DMS79 treated with DMSO at 0.1 percent for 48 hours (cell line): Measurements from ENCODE around the gene PLXNB3.

ENCODE experiments used
- DNase-seq: peaks from one replicate; lab custom pipeline; 2025; lab: John Stamatoyannopoulos, UW

Gene PLXNB3

GRCh38 chrX:153755136-153755535, 8.9 kb upstream of the PLXNB3 start:
- no peak for DNase-seq

DNA sequence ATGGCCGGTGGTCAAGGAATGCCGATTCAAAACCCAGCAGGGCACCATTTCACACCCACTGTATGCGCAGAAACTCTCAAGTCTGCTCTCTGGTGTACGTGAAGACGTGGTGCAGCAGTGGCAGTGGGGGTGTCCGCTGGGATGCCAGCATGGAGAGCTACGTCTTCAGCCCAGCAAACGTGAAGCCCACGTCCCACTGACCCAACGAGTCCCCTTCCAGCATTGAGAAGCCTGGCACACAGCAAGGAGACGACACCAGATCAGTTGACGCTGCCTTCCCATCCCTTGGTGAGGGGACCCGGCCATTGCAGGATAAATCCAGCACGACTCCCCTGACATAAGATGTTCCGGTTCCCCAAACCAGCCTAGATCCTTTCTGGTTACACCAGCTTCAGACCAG, 2.2 kb upstream of the PLXNB3 start:
- DNase-seq: no peak

DNA sequence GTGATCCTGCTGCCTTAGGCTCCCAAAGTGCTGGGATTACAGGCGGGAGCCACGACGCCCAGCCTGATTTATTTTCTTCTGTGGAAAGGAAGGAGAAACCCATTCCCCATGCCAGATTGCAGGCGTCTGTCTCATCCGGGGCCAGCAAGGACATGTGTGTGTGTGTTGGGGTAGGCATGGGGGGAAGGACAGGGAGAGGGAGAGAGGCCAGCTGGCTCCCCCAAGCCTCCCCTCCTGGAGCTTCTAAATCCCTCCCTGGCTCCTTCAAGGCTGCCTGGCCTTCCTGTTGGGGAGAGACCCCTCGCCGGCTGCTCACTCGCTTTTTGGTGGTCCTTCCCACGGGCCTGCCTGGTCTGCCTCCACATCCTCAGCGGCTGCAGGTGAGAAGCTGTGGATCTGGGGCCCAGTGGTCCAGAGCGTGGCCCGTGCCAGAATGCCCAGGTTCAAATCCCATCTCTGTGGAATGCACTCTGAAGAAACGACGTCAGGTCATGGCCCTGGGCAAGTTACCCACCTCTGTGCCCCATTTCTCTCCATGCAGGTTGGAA, 1.3 kb upstream of the PLXNB3 start:
- DNase-seq: no peak

DNA sequence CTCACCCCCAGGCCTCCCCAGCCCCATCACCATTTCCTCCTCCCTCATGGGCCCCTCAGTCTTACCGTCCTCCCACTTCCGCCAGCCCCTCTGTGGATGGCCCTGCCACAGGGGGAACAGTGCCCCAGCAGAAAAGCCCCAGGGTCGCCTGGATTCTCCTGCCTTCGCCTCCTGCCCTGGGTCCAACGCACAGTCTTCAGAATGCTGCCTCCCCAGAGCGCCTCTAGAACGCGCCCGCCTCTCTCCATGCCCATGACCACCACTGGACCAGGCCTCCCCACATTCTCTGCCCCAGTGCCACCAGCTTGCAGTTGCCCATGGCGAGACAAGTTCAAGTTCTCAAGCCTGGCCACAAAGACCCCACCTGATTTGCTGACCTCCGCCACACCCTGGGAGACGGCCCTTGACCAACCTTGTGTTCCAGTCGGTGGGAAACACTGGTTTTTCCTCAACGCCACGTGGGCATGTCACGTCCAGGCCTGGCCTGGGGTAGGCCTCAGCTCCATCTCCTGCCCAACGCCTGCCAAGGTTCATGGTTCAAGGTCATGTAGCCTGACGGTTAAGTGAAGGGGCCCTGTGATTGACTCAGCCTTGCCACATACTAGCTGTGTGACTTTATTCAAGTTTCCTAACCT, 634 bp upstream of the PLXNB3 start:
- DNase-seq: no peak

DNA sequence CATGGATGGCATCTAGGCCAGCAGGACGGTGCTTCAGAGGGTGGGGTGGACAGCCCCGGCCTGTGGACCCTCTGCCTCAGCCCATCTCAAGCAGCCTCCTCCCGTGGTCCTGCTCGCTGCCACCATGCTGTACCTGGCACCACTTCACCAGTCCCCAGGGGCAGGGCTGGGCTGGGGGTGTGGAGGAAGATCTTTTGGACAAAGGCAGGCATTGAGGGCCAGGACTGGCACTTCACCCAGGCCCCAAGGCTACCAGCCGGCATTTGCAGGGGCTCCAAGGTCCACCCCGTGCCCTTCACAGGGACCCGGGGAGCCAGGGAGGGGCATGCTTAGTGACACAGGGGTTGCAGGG, 713 bp downstream of the PLXNB3 start:
- DNase-seq: no peak

- no peak for DNase-seq
Measured at GRCh38 chrX:153765138-153766079, 1.4 kb downstream of the PLXNB3 start.

DNA sequence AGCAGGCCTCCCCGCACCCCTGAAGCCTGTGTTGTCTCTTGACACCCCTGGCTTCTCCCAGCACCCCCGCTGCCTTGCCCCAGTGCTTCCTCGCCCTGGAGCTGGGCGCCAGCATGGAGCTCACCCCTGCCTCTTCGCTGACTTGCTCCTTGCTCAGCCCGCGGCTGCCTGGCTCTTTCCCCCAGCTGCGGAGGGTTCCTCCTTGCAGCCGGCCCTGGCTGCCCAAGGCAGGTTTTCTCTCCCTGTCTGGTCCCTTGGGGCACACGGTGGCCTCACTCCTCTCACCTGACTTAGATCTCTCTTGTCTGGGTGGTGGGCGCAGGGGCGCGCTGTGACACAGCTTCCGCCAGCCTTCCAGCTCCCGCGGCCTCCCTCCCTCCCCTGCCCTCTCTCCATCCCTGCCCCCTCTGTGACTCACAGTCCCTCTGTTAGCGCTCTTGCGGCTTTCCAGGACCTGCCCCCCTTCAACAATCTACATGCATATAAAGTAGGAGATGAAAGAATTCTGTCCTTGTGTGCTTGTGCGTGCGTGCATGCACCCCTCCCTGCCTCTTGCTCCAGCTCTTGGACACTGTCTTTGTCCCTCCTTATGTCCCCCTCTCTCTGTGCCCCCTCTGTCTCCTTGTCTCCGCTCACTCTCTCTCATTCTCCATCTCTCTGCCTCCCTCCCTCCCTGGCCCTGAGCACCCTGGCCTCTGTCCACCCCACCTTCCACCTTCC, 2.2 kb downstream of the PLXNB3 start:
- DNase-seq: peak; percentile 3

DNA sequence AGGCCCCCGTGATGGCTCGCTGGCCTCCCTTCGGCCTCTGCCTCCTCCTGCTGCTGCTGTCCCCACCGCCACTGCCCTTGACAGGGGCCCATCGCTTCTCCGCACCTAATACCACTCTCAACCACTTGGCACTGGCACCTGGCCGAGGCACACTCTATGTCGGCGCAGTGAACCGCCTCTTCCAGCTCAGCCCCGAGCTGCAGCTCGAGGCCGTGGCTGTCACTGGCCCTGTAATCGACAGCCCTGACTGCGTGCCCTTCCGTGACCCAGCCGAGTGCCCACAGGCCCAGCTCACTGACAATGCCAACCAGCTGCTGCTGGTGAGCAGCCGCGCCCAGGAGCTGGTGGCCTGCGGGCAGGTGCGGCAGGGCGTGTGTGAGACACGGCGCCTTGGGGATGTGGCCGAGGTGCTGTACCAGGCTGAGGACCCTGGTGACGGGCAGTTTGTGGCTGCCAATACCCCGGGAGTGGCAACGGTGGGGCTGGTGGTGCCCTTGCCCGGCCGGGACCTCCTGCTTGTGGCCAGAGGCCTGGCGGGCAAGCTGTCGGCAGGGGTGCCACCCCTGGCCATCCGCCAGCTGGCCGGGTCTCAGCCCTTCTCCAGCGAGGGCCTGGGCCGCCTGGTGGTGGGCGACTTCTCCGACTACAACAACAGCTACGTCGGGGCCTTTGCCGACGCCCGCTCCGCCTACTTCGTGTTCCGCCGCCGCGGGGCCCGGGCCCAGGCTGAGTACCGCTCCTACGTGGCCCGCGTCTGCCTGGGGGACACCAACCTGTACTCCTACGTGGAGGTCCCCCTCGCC, 3.0 kb downstream of the PLXNB3 start:
- DNase-seq: no peak

- no peak for DNase-seq
Measured at GRCh38 chrX:153767674-153768055, 3.6 kb downstream of the PLXNB3 start.

- no peak for DNase-seq
Measured at GRCh38 chrX:153768311-153769157, 4.5 kb downstream of the PLXNB3 start.

DNA sequence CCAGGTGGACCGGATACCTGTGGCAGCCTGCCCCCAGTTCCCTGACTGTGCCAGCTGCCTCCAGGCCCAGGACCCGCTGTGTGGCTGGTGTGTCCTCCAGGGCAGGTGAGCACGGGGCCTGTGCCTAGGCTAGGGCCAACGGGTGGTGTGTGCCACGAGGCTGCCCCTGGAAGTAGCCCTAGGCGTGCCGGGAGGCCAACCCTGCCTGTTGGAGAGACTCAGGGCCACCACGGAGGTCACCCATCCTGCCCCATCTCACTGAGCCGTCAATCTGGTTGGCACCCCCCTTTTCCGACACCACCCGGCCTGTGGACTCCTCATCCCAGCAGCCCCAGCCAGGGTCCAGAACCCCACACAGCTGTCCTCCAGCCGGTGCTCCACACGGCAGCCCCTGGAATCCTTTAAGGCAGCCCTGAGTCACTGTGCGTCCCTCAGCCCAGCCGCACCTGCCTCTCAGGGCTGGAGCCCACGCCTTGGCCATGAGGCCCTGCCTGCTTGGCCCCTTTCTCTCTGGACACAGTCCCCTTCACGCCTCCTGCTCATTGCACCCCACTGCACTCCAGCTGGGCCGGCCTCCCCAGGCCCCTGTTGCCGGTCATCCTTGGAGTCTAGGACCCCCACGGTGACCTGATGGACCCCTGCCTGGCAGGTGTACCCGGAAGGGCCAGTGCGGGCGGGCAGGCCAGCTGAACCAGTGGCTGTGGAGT, 5.3 kb downstream of the PLXNB3 start:
- no peak for DNase-seq

DNA sequence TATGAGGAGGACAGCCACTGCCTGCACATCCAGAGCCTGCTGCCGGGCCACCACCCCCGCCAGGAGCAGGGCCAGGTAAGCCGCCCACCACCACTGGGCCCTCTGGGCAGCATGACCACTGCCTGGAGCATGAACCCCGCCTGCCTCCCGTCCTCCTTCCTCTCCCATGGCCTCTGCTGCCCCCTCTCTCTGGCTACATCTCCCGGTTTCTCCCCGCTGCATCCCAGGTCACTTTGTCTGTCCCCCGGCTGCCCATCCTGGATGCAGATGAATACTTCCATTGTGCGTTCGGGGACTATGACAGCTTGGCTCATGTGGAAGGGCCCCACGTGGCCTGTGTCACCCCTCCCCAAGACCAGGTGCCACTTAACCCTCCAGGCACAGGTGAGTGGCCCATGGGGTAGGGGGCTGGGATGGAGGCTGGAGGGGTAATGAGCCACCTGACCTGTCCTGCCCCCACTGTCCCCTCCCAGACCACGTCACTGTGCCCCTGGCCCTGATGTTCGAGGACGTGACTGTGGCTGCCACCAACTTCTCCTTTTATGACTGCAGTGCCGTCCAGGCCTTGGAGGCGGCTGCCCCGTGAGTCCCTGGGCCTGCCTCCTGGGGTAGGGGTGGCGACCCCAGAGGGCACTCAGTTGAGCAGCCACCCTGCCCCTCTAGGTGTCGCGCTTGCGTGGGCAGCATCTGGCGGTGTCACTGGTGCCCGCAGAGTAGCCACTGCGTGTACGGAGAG, 6.0 kb downstream of the PLXNB3 start:
- no peak for DNase-seq

- DNase-seq: no peak
Measured at GRCh38 chrX:153770601-153771414, 6.8 kb downstream of the PLXNB3 start.

DNA sequence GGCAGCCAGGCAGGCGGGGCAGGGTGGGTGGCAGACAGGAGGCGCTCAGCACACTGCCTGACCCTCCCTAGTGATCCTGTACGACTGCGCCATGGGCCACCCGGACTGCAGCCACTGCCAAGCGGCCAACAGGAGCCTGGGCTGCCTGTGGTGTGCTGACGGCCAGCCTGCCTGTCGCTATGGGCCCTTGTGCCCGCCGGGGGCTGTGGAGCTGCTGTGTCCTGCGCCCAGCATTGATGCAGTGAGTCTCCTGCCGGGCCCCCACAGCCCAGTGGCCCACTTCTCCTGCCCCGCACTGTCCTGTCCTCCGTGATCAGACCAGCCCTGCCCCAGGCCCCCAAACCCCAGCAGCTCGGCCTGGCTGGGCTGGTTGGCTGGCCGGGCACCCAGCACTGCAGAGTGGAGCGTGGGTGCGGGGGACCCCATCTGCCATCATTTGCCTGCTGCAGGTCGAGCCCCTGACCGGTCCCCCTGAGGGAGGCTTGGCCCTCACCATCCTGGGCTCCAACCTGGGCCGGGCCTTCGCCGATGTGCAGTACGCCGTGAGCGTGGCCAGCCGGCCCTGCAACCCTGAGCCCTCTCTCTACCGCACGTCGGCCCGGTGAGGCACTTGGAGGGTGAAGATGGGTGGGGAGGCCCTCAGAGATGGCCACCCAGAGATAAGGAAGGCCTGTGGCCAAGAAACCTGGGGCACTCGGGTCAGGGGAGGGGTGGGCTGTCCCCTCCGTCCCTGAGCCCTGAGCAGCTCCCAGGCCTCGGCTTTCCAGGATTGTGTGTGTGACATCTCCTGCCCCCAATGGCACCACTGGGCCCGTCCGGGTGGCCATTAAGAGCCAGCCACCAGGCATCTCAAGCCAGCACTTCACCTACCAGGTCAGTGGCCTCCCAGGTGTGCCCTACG, 7.6 kb downstream of the PLXNB3 start:
- no peak for DNase-seq

DNA sequence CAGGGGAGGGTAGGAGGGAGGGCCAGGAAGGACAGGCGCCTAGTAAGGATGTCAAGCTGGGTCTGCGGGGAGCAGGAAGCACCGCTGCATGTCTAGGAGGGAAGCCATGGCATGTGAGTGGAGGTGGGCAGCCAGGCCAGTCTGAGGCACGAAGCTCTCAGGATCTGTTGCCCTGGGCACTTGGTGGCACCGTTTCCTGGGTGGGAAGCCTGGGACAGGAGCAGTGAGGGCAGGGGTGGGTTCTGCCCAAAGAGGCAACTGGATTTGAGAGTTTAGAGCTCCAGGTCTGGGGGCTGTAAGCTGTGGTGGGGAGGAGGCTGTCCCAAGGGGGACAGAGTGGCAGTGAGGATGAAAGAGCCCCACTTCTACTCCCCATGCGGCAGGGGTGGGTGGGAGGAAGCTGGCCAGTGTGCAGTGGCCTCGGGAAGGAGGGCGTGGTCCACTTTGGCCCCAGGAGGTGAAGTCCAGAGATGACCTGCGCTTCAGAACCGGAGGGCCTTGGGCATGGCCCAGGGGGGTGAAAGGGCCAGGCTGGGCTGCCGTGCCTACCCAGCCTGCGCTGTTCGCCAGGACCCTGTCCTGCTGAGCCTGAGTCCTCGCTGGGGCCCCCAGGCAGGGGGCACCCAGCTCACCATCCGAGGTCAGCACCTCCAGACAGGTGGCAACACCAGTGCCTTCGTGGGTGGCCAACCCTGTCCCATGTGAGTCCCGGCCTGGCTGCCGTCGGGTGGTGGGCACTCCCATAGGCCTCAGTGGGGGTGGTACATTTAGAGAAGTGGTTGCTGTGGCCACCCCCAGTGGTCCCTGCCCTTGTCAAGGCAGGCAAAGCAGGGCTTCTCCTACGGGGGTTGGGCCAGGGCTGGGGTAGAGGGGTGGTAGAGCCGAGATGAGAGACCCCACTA, 8.5 kb downstream of the PLXNB3 start:
- no peak for DNase-seq

DNA sequence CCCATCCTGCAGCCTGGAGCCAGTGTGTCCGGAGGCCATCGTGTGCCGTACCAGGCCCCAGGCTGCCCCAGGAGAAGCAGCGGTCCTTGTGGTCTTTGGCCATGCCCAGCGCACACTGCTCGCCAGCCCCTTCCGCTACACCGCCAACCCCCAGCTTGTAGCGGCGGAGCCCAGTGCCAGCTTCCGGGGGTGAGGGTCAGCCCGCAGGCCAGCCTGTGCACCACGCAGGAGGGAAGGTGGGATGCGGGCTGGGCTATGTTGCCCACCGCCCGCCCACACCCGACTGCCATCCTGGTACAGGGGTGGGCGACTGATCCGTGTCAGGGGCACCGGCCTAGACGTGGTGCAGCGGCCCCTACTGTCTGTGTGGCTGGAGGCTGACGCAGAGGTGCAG, 9.2 kb downstream of the PLXNB3 start:
- no peak for DNase-seq
